Skeletal muscle tissue (tissue), 4 donors: ENCODE results near the gene LMNB1. TPM values are rescaled to one million over a fixed set of nuclear protein-coding genes. Genes with fewer than 3 reads are reported as not detected.
A peak's percentile ranks its signal among the peaks of the same experiment; 100 is the strongest.
"Not testable (repeated sequence)": the region's sequence is repeated elsewhere in the genome, so short reads cannot be mapped to it uniquely, and the experiment has no call there.

Experiments used
- H3K27ac ChIP-seq: one replicate; pipeline ENCODE4 v1.7.0; 2013; ENCODE audit warnings: mild to moderate bottlenecking, low read depth, low read length, inconsistent platforms
- H3K27me3 ChIP-seq, 3 donors: one replicate each; pipeline ENCODE4 v1.7.0; 2013; ENCODE audit warnings: low read length in 3 of 3; ENCODE audit not compliant: control insufficient read depth in 3 of 3, insufficient read depth in 3 of 3
- H3K36me3 ChIP-seq, 3 donors: one replicate each; pipeline ENCODE4 v1.7.0; 2013; ENCODE audit warnings: low read length in 3 of 3; ENCODE audit not compliant: control insufficient read depth in 3 of 3, insufficient read depth in 3 of 3
- H3K4me1 ChIP-seq, 3 donors: one replicate each; pipeline ENCODE4 v1.7.0; 2013; ENCODE audit warnings: low read length in 3 of 3, mild to moderate bottlenecking in 3 of 3; ENCODE audit not compliant: control insufficient read depth in 3 of 3, insufficient read depth in 3 of 3
- H3K4me3 ChIP-seq, 3 donors: one replicate each; pipeline ENCODE4 v1.7.0; 2013; ENCODE audit warnings: low read length in 3 of 3
- H3K9ac ChIP-seq, 3 donors: one replicate each; pipeline ENCODE4 v1.7.0; 2013; ENCODE audit warnings: low read length in 3 of 3, mild to moderate bottlenecking in 3 of 3, moderate library complexity in 2 of 3, low read depth in 1 of 3
- H3K9me3 ChIP-seq, 3 donors: one replicate each; pipeline ENCODE4 v1.7.0; 2013; ENCODE audit warnings: low read length in 3 of 3; ENCODE audit not compliant: control insufficient read depth in 3 of 3
- total RNA-seq: library from RNA; depleted of rRNA; stranded (reverse); fragments of >200 nt; gene quantifications from one replicate; pipeline ENCODE4 v1.2.3, GENCODE V29; 2014
- donor health status: Osteomylitis.

The LMNB1 gene
- total RNA-seq: 27.7 TPM

GRCh38 chr5:126776499-126777256 lies at the start of gene LMNB1:
Gene LMNB1 (plus strand): TSS chr5:126777136. CDS start chr5:126777509, 373 bp downstream.
- peak within 1 kb of the TSS; percentile 89 for H3K27ac ChIP-seq
- H3K9me3 ChIP-seq: no peaks in the 10 kb centered on the region

GRCh38 chr5:126732716-126733115 lies 44.2 kb upstream of the LMNB1 start:
- no peaks in the 10 kb centered on the region for H3K36me3 ChIP-seq
- no peaks in the 10 kb centered on the region for H3K9me3 ChIP-seq
- H3K27ac ChIP-seq: no peak overlapping the region
- no peak overlapping the region for H3K9ac ChIP-seq
- H3K4me1 ChIP-seq: no peaks in the 10 kb centered on the region
- H3K4me3 ChIP-seq: no peak overlapping the region
- H3K27me3 ChIP-seq: peaks cover 0 to 2% (median 0%) of the 10 kb centered on the region in 3 donors

More at GRCh38 chr5:126776499-126777256, at the start of gene LMNB1:
- Histone ChIP-seq H3K9ac (peak within 1 kb of the TSS; percentile 77 to 90 (median 82)), H3K4me3 (peak within 1 kb of the TSS; percentile 86 to 88 (median 87)), H3K36me3 (no peaks in the 10 kb centered on the region), H3K27me3 (no peaks in the 10 kb centered on the region), H3K4me1 (peaks cover 8 to 20% (median 16%) of the 10 kb centered on the region in 3 donors)

GRCh38 chr5:126734573-126734972 lies 42.4 kb upstream of the LMNB1 start:
- not testable (repeated sequence) for H3K27ac ChIP-seq, H3K9me3 ChIP-seq, H3K4me1 ChIP-seq, H3K27me3 ChIP-seq, H3K9ac ChIP-seq, H3K4me3 ChIP-seq, H3K36me3 ChIP-seq

GRCh38 chr5:126736141-126736540 lies 40.8 kb upstream of the LMNB1 start:
- H3K9me3 ChIP-seq: no peaks in the 10 kb centered on the region
- no peak overlapping the region for H3K4me3 ChIP-seq
- H3K9ac ChIP-seq: no peak overlapping the region
- no peaks in the 10 kb centered on the region for H3K36me3 ChIP-seq
- no peak overlapping the region for H3K27ac ChIP-seq
- H3K4me1 ChIP-seq: no peaks in the 10 kb centered on the region
- H3K27me3 ChIP-seq: peaks cover 0 to 3% (median 0%) of the 10 kb centered on the region in 3 donors

- Histone ChIP-seq H3K27ac (no peak overlapping the region), H3K4me3 (no peak overlapping the region), H3K9me3 (no peaks in the 10 kb centered on the region), H3K9ac (no peak overlapping the region), H3K4me1 (no peaks in the 10 kb centered on the region), H3K36me3 (no peaks in the 10 kb centered on the region), H3K27me3 (peaks cover 0 to 3% (median 0%) of the 10 kb centered on the region in 3 donors)
Observed at GRCh38 chr5:126741361-126741760, 35.6 kb upstream of the LMNB1 start.

GRCh38 chr5:126742425-126742824 lies 34.5 kb upstream of the LMNB1 start:
- no peak overlapping the region for H3K27ac ChIP-seq
- H3K4me3 ChIP-seq: no peak overlapping the region
- no peaks in the 10 kb centered on the region for H3K36me3 ChIP-seq
- H3K27me3 ChIP-seq: peaks cover 0 to 3% (median 0%) of the 10 kb centered on the region in 3 donors
- no peaks in the 10 kb centered on the region for H3K4me1 ChIP-seq
- H3K9me3 ChIP-seq: no peaks in the 10 kb centered on the region
- H3K9ac ChIP-seq: no peak overlapping the region

- Histone ChIP-seq H3K27me3 (no peaks in the 10 kb centered on the region), H3K9me3 (no peaks in the 10 kb centered on the region), H3K36me3 (no peaks in the 10 kb centered on the region), H3K27ac (no peak overlapping the region), H3K4me1 (no peaks in the 10 kb centered on the region), H3K9ac (no peak overlapping the region), H3K4me3 (no peak overlapping the region)
Observed at GRCh38 chr5:126744836-126745235, 32.1 kb upstream of the LMNB1 start.

- no peak overlapping the region for H3K4me3 ChIP-seq
Observed at GRCh38 chr5:126745259-126745992, 31.5 kb upstream of the LMNB1 start.

GRCh38 chr5:126746290-126746689 lies 30.6 kb upstream of the LMNB1 start:
- Histone ChIP-seq H3K27me3 (no peaks in the 10 kb centered on the region), H3K9ac (no peak overlapping the region), H3K4me3 (no peak overlapping the region), H3K4me1 (no peaks in the 10 kb centered on the region), H3K36me3 (no peaks in the 10 kb centered on the region), H3K27ac (no peak overlapping the region), H3K9me3 (no peaks in the 10 kb centered on the region)

More at GRCh38 chr5:126745259-126745992, 31.5 kb upstream of the LMNB1 start:
- Histone ChIP-seq H3K9ac (no peak overlapping the region), H3K27me3 (no peaks in the 10 kb centered on the region), H3K36me3 (no peaks in the 10 kb centered on the region), H3K9me3 (no peaks in the 10 kb centered on the region), H3K4me1 (no peaks in the 10 kb centered on the region), H3K27ac (no peak overlapping the region)
